Omental fat pad (tissue), 4 donors: ENCODE results near the gene TPRX1. TPM values are rescaled to one million over a fixed set of nuclear protein-coding genes. Genes with fewer than 3 reads are reported as not detected.
A peak's percentile ranks its signal among the peaks of the same experiment; 100 is the strongest.
"Not testable (repeated sequence)": the region's sequence is repeated elsewhere in the genome, so short reads cannot be mapped to it uniquely, and the experiment has no call there.

Experiments used
- ATAC-seq: fragments of 150-250 bp; one replicate; pipeline ENCODE4 v1.9.1; 2016; ENCODE audit warnings: mild to moderate bottlenecking, moderate library complexity; ENCODE audit not compliant: low FRiP score
- DNase-seq: peaks from one replicate; pipeline ENCODE4 v3.0.0-alpha.2; 2019; ENCODE audit warnings: low spot score
- CTCF ChIP-seq, 3 donors: fragments of 450-650 bp; IDR thresholded peaks; one replicate each; pipeline ENCODE4 v1.5.1; 2016 to 2017; ENCODE audit warnings: antibody characterized with exemption in 3 of 3, mild to moderate bottlenecking in 3 of 3, moderate library complexity in 2 of 3
- total RNA-seq, 4 donors: library from RNA; depleted of rRNA; stranded (reverse); fragments of >200 nt; gene quantifications; one replicate each; pipeline ENCODE4 v1.1.0, GENCODE V29; 2016

TPRX1 gene
- total RNA-seq, 4 donors from 2014 or later = not detected

- peak in 1 of 3 donors; percentile 28 for TF ChIP-seq CTCF (IDR thresholded peaks at IDR 0.05)
- peak; percentile 14 for ATAC-seq
- no peak for DNase-seq
Observed at GRCh38 chr19:47765523-47766358, 38.6 kb downstream of the TPRX1 start.

- ATAC-seq, DNase-seq: not testable (repeated sequence)
Observed at GRCh38 chr19:47764705-47765104, 39.6 kb downstream of the TPRX1 start.

- no peak for DNase-seq
Observed at GRCh38 chr19:47762615-47763308, 41.6 kb downstream of the TPRX1 start.

GRCh38 chr19:47762151-47762550, 42.2 kb downstream of the TPRX1 start:
- no peak for TF ChIP-seq CTCF (IDR thresholded peaks at IDR 0.05)
- DNase-seq = no peak
- no peak for ATAC-seq

More at GRCh38 chr19:47762615-47763308, 41.6 kb downstream of the TPRX1 start:
- no peak for TF ChIP-seq CTCF (IDR thresholded peaks at IDR 0.05)
- ATAC-seq = peak; percentile 26

- no peak for ATAC-seq
- DNase-seq = no peak
- no peak for TF ChIP-seq CTCF (IDR thresholded peaks at IDR 0.05)
Observed at GRCh38 chr19:47761566-47761965, 42.8 kb downstream of the TPRX1 start.

- TF ChIP-seq CTCF (IDR thresholded peaks at IDR 0.05) = no peak
- DNase-seq (no peak), ATAC-seq (no peak)
Observed at GRCh38 chr19:47760632-47760999, 43.7 kb downstream of the TPRX1 start.

GRCh38 chr19:47758443-47758804, 45.9 kb downstream of the TPRX1 start:
- TF ChIP-seq CTCF (IDR thresholded peaks at IDR 0.05) = no peak
- no peak for DNase-seq
- no peak for ATAC-seq
